ENCODE data around the gene ECSIT.

GRCh38 chr19:11485245-11485837 lies 43.6 kb downstream of the ECSIT start:
- TF ChIP-seq POLR2A (IDR thresholded peaks at IDR 0.05; ENCODE audit: low read length) (no peak), GATA1 (IDR thresholded peaks at IDR 0.05; ENCODE audit: low read depth, low read length) (no peak)

All from erythroblast (primary cell).